ENCODE data around the gene RPL6. TPM values are rescaled to one million over a fixed set of nuclear protein-coding genes. Genes with fewer than 3 reads are reported as not detected.
"Not testable (repeated sequence)": the region's sequence is repeated elsewhere in the genome, so short reads cannot be mapped to it uniquely, and the experiment has no call there.

Gene RPL6
- total and polyA plus RNA-seq, 9 of the 15 experiments (the other 6 are each of a cell fraction or from before 2014, with no cell fraction given): 1,519 to 3,103 (median 2,396) TPM

DNA sequence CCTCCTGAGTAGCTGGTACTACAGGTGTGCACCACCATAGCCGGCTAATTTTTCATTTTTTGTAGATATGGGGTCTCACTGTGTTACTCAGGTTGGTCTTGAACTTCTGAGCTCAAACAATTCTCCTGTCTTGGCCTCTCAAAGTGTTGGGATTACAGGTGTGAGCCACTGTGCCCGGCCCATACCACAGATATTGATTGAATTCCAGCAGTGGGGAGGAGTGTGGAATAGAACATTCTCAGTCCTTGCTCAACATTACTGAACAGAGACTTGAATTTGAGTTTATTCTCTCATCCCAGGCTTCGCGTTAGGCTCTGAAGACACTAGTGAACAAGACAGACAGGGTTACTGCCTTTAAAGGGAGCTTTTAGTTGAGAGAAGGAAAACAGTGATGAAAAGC is 48.9 kb upstream of the RPL6 start:
- POLR2A ChIA-PET: interaction anchor here (0.8 to 1.2 kb wide), 2 partner anchors 9 to 23 kb away, joined by 3 read pairs; no protein-coding TSS in a partner anchor
- no peaks in the 10 kb centered on the region for H3K79me2 ChIP-seq (ENCODE audit: control insufficient read depth, insufficient read depth, low read length)
- TF ChIP-seq SAFB2 (IDR thresholded peaks at IDR 0.05; ENCODE audit: borderline replicate concordance, low read depth, low read length, severe bottlenecking): no peak
- TF ChIP-seq MEF2A (IDR thresholded peaks at IDR 0.05; ENCODE audit: control insufficient read depth, low read depth, low read length): no peak
- TF ChIP-seq NBN (IDR thresholded peaks at IDR 0.05; ENCODE audit: low read depth): no peak
- TF ChIP-seq ZNF3 (CRISPR knock-in tag; IDR thresholded peaks at IDR 0.05): no peak
- no peak for TF ChIP-seq ZNF695 (CRISPR knock-in tag; IDR thresholded peaks at IDR 0.05)
- TF ChIP-seq, protein P1, sequence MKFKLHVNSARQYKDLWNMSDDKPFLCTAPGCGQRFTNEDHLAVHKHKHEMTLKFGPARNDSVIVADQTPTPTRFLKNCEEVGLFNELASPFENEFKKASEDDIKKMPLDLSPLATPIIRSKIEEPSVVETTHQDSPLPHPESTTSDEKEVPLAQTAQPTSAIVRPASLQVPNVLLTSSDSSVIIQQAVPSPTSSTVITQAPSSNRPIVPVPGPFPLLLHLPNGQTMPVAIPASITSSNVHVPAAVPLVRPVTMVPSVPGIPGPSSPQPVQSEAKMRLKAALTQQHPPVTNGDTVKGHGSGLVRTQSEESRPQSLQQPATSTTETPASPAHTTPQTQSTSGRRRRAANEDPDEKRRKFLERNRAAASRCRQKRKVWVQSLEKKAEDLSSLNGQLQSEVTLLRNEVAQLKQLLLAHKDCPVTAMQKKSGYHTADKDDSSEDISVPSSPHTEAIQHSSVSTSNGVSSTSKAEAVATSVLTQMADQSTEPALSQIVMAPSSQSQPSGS (CRISPR knock-in tag; IDR thresholded peaks at IDR 0.05): no peak
- TF ChIP-seq KDM1A (IDR thresholded peaks at IDR 0.05): no peak
- TF ChIP-seq NFXL1 (CRISPR knock-in tag; IDR thresholded peaks at IDR 0.05): no peak
- no peak for TF ChIP-seq BHLHE40 (IDR thresholded peaks at IDR 0.05; ENCODE audit: low read length)
- TF ChIP-seq TEAD1 (CRISPR knock-in tag; IDR thresholded peaks at IDR 0.05): no peak
- no peak for TF ChIP-seq PHB (CRISPR knock-in tag; IDR thresholded peaks at IDR 0.05)
- FAIRE-seq (no peak), DNase-seq (ENCODE audit: extremely low read depth in 1 of 4, low spot score in 3 of 4) (no peak), ATAC-seq (no peak)
- no peak overlapping the region for H3K27ac ChIP-seq (ENCODE audit: extremely low read depth, low read depth, low read length)
- H2AFZ ChIP-seq (ENCODE audit: low read depth, low read length): no peak overlapping the region
- H3K4me3 ChIP-seq: no peak overlapping the region
- no peak overlapping the region for H3K9ac ChIP-seq (ENCODE audit: insufficient read depth in 1 of 2, low read depth in 2 of 2, low read length in 2 of 2)
- H3K4me1 ChIP-seq (replicated peaks in 1 of 2; ENCODE audit: control insufficient read depth in 2 of 2, insufficient read depth in 2 of 2, low read length in 2 of 2): no peaks in the 10 kb centered on the region
- CTCF ChIA-PET (ENCODE audit: low intra/inter-chr PET ratio): no interaction called here
- peaks cover 70% of the 10 kb centered on the region for H3K36me3 ChIP-seq (ENCODE audit: control insufficient read depth, insufficient read depth, low read length)
- in situ Hi-C loops (cut with MboI): no loop called here
- no peaks in the 10 kb centered on the region for H3K9me3 ChIP-seq (replicated peaks; ENCODE audit: control insufficient read depth, insufficient read depth, low read depth, low read length)
- H3K27me3 ChIP-seq (ENCODE audit: control insufficient read depth in 2 of 2, insufficient read depth in 2 of 2, low read length in 2 of 2): no peaks in the 10 kb centered on the region
- BruUV-seq (replicated peaks): no TSS peak
- no peak overlapping the region for H3K4me2 ChIP-seq (ENCODE audit: insufficient read depth, low read length)
- H4K20me1 ChIP-seq (replicated peaks; ENCODE audit: control insufficient read depth, insufficient read depth, low read length): no peaks in the 10 kb centered on the region
- WGBS (ENCODE audit: insufficient coverage, low coverage, missing lambda C conversion rate): 88% methylated on average over 4 of the region's 4 CpGs
- no peaks in the 10 kb centered on the region for H3K9me1 ChIP-seq (ENCODE audit: control insufficient read depth, insufficient read depth, low read length)
- intact Hi-C loops (cut with micrococcal nuclease): no loop called here

DNA sequence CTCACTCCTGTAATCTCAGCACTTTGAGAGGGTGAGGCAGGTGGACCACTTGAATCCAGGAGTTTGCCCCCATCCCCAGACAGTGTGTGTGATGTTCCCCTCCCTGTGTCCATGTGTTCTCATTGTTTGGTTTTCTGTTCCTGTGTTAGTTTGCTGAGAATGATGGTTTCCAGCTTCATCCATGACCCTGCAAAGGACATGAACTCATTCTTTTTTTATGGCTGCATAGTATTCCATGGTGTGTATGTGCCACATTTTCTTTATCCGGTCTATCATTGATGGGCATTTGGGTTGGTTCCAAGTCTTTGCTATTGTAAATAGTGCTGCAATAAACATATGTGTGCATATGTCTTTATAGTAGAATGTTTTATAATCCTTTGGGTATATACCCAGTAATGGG is 47.7 kb upstream of the RPL6 start:
- CTCF ChIA-PET (ENCODE audit: low intra/inter-chr PET ratio); H2AFZ ChIP-seq (ENCODE audit: low read depth, low read length); H3K4me3 ChIP-seq; H3K27ac ChIP-seq (ENCODE audit: extremely low read depth, low read depth, low read length); FAIRE-seq; H3K4me2 ChIP-seq (ENCODE audit: insufficient read depth, low read length); DNase-seq (ENCODE audit: extremely low read depth in 1 of 4, low spot score in 3 of 4); H3K9me1 ChIP-seq (ENCODE audit: control insufficient read depth, insufficient read depth, low read length); H3K79me2 ChIP-seq (ENCODE audit: control insufficient read depth, insufficient read depth, low read length); H3K9ac ChIP-seq (ENCODE audit: insufficient read depth in 1 of 2, low read depth in 2 of 2, low read length in 2 of 2); H3K4me1 ChIP-seq (replicated peaks in 1 of 2; ENCODE audit: control insufficient read depth in 2 of 2, insufficient read depth in 2 of 2, low read length in 2 of 2); H3K9me3 ChIP-seq (replicated peaks; ENCODE audit: control insufficient read depth, insufficient read depth, low read depth, low read length); BruUV-seq (replicated peaks); POLR2A ChIA-PET; intact Hi-C loops (cut with micrococcal nuclease); in situ Hi-C loops (cut with MboI); H3K27me3 ChIP-seq (ENCODE audit: control insufficient read depth in 2 of 2, insufficient read depth in 2 of 2, low read length in 2 of 2); ATAC-seq; H4K20me1 ChIP-seq (replicated peaks; ENCODE audit: control insufficient read depth, insufficient read depth, low read length): not testable (repeated sequence)
- peaks cover 74% of the 10 kb centered on the region for H3K36me3 ChIP-seq (ENCODE audit: control insufficient read depth, insufficient read depth, low read length)
- 64% methylated on average over 1 of the region's 1 CpG for WGBS (ENCODE audit: insufficient coverage, low coverage, missing lambda C conversion rate)

Data from K562 (cell line).